Ascending aorta (tissue), 2 donors: ENCODE measurements around the gene PAOX. TPM values are rescaled to one million over a fixed set of nuclear protein-coding genes. Genes with fewer than 3 reads are reported as not detected.
A peak's percentile ranks its signal among the peaks of the same experiment; 100 is the strongest.
"Not testable (repeated sequence)": the region's sequence is repeated elsewhere in the genome, so short reads cannot be mapped to it uniquely, and the experiment has no call there.

Source experiments
- DNase-seq, 2 donors: peaks; one replicate each; pipeline ENCODE4 v3.0.0-alpha.2; 2019; ENCODE audit warnings: low spot score in 2 of 2
- H3K27ac ChIP-seq, 2 donors: fragments of 200-600 bp; sonication (generic); one replicate each; pipeline ENCODE4 v1.5.1; 2016 to 2017; ENCODE audit warnings: mild to moderate bottlenecking in 1 of 2
- H3K27me3 ChIP-seq: fragments of 200-600 bp; sonication (generic); one replicate; pipeline ENCODE4 v1.5.1; 2017
- H3K36me3 ChIP-seq, 2 donors: fragments of 200-600 bp; sonication (generic); one replicate each; pipeline ENCODE4 v1.5.1; 2016
- H3K4me1 ChIP-seq, 2 donors: fragments of 200-600 bp; sonication (generic); one replicate each; pipeline ENCODE4 v1.5.1; 2016 to 2017; ENCODE audit warnings: mild to moderate bottlenecking in 1 of 2
- H3K4me3 ChIP-seq, 2 donors: fragments of 200-600 bp; sonication (generic); one replicate each; pipeline ENCODE4 v1.5.1; 2016 to 2017; ENCODE audit warnings: mild to moderate bottlenecking in 1 of 2
- H3K9me3 ChIP-seq, 2 donors: fragments of 200-600 bp; sonication (generic); one replicate each; pipeline ENCODE4 v1.5.1; 2016
- intact Hi-C: fragments of 100-400 bp; cut with DNase I; formaldehyde crosslinking; loops from one replicate; pipeline ENCODE4 v1.15.1; 2023
- total RNA-seq: library from RNA; depleted of rRNA; stranded (reverse); fragments of >200 nt; gene quantifications from one replicate; pipeline ENCODE4 v1.1.0, GENCODE V29; 2016
- TF ChIP-seq, protein P1 (sequence below), 3 experiments: fragments of 200-600 bp in 2 of 3; fragments of 450-650 bp in 1 of 3; sonication (generic) in 2 of 3; IDR thresholded peaks; one replicate each; pipeline ENCODE4 v1.5.1; 2016 to 2019; ENCODE audit warnings: antibody characterized with exemption in 3 of 3, mild to moderate bottlenecking in 1 of 3, moderate library complexity in 1 of 3

PAOX gene
- total RNA-seq, 1 donor from 2014 or later = 1.4 TPM

GRCh38 chr10:133385214-133385613 lies 6.2 kb downstream of the PAOX start:
- H3K4me1 ChIP-seq = no peaks in the 10 kb centered on the region
- H3K36me3 ChIP-seq = peaks cover 0 to 3% of the 10 kb centered on the region in 2 donors
- no peak for DNase-seq
- no peaks in the 10 kb centered on the region for H3K9me3 ChIP-seq
- no peaks in the 10 kb centered on the region for H3K27me3 ChIP-seq
- H3K4me3 ChIP-seq = no peak overlapping the region
- H3K27ac ChIP-seq = no peak overlapping the region
- intact Hi-C loops = no loop called here
- TF ChIP-seq, protein P1, sequence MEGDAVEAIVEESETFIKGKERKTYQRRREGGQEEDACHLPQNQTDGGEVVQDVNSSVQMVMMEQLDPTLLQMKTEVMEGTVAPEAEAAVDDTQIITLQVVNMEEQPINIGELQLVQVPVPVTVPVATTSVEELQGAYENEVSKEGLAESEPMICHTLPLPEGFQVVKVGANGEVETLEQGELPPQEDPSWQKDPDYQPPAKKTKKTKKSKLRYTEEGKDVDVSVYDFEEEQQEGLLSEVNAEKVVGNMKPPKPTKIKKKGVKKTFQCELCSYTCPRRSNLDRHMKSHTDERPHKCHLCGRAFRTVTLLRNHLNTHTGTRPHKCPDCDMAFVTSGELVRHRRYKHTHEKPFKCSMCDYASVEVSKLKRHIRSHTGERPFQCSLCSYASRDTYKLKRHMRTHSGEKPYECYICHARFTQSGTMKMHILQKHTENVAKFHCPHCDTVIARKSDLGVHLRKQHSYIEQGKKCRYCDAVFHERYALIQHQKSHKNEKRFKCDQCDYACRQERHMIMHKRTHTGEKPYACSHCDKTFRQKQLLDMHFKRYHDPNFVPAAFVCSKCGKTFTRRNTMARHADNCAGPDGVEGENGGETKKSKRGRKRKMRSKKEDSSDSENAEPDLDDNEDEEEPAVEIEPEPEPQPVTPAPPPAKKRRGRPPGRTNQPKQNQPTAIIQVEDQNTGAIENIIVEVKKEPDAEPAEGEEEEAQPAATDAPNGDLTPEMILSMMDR (IDR thresholded peaks at IDR 0.05) = no peak

DNA sequence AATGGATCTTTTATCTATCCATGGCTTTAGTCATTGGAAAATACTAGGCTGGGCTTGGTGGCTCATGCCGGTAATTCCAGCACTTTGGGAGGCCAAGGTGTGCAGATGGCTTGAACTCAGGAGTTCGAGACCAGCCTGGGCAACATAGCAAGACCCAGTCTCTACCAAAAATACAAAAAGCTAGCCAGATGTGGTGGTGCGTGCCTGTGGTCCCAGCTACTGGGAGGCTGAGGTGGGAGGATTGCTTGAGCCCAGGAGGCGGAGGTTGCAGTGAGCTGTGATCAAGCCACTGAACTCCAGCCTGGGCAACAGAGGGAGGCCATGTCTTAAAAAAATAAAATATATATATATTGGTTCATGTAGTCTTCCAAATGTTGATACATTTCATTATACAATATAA lies 7.9 kb downstream of the PAOX start:
- DNase-seq, H3K4me3 ChIP-seq, H3K36me3 ChIP-seq, H3K27me3 ChIP-seq, H3K4me1 ChIP-seq, intact Hi-C loops, H3K27ac ChIP-seq, H3K9me3 ChIP-seq: not testable (repeated sequence)

- H3K4me3 ChIP-seq = no peak overlapping the region
- no peaks in the 10 kb centered on the region for H3K9me3 ChIP-seq
- H3K27me3 ChIP-seq = no peaks in the 10 kb centered on the region
- no peak for DNase-seq
- TF ChIP-seq, protein P1 (IDR thresholded peaks at IDR 0.05) = no peak
- intact Hi-C loops = no loop called here
- H3K27ac ChIP-seq = no peak overlapping the region
- peaks cover 0 to 2% of the 10 kb centered on the region in 2 donors for H3K4me1 ChIP-seq
- peaks cover 0 to 3% of the 10 kb centered on the region in 2 donors for H3K36me3 ChIP-seq
Measured at GRCh38 chr10:133388236-133388972, 9.3 kb downstream of the PAOX start.

- peak overlapping the region in 1 of 2 donors; percentile 41 for H3K4me3 ChIP-seq
- DNase-seq = no peak
- no peaks in the 10 kb centered on the region for H3K9me3 ChIP-seq
- intact Hi-C loops = no loop called here
- peaks cover 0 to 3% of the 10 kb centered on the region in 2 donors for H3K36me3 ChIP-seq
- no peaks in the 10 kb centered on the region for H3K27me3 ChIP-seq
- H3K4me1 ChIP-seq = peaks cover 0 to 5% of the 10 kb centered on the region in 2 donors
- TF ChIP-seq, protein P1 (IDR thresholded peaks at IDR 0.05) = no peak
- H3K27ac ChIP-seq = no peak overlapping the region
Measured at GRCh38 chr10:133388973-133389818, 10.1 kb downstream of the PAOX start.

- H3K27ac ChIP-seq = no peak overlapping the region
- TF ChIP-seq, protein P1 (IDR thresholded peaks at IDR 0.05) = no peak
- H3K36me3 ChIP-seq = peaks cover 0 to 3% of the 10 kb centered on the region in 2 donors
- DNase-seq = no peak
- no peaks in the 10 kb centered on the region for H3K27me3 ChIP-seq
- intact Hi-C loops = loop anchor here (5.0 kb wide), 2 partner anchors 83 to 128 kb away; partner anchors contain the start of genes TUBGCP2 and ZNF511
- no peaks in the 10 kb centered on the region for H3K9me3 ChIP-seq
- H3K4me1 ChIP-seq = peaks cover 0 to 14% of the 10 kb centered on the region in 2 donors
- H3K4me3 ChIP-seq = no peak overlapping the region
Measured at GRCh38 chr10:133390597-133391248, 11.7 kb downstream of the PAOX start.
